WERI-Rb-1 (cell line): ENCODE data around the gene NOL9.

Experiments used
- DNase-seq: peaks from one replicate; pipeline ENCODE4 v3.0.0-alpha.2; 2020
- H3K27ac ChIP-seq: fragments of 250-450 bp; sonication (Bioruptor Pico); 2 replicates; pipeline ENCODE4 v1.5.1; 2020; ENCODE audit warnings: mild to moderate bottlenecking, moderate library complexity
- H3K27me3 ChIP-seq: fragments of 250-450 bp; sonication (Bioruptor Pico); 2 replicates; pipeline ENCODE4 v1.5.1; 2021; ENCODE audit warnings: mild to moderate bottlenecking, low read depth, moderate library complexity; ENCODE audit not compliant: insufficient read depth, severe bottlenecking
- H3K36me3 ChIP-seq: fragments of 250-450 bp; sonication (Bioruptor Pico); 2 replicates; pipeline ENCODE4 v1.5.1; 2020; ENCODE audit warnings: mild to moderate bottlenecking, moderate library complexity
- H3K4me3 ChIP-seq: 2 replicates; pipeline ENCODE4 v1.5.1; 2011; ENCODE audit warnings: low read depth, mild to moderate bottlenecking, control low read depth, low read length
- H3K9me3 ChIP-seq: fragments of 250-450 bp; sonication (Bioruptor Pico); 2 replicates; pipeline ENCODE4 v1.5.1; 2021; ENCODE audit warnings: mild to moderate bottlenecking, moderate library complexity; ENCODE audit not compliant: severe bottlenecking
- CTCF ChIP-seq: IDR thresholded peaks from 2 replicates; pipeline ENCODE4 v1.5.1; 2011; ENCODE audit warnings: low read depth, mild to moderate bottlenecking, control low read depth, inconsistent platforms, low read length

The NOL9 gene

GRCh38 chr1:6554031-6554906 is at the start of gene NOL9:
NOL9 (minus strand) TSS chr1:6554513; CDS start chr1:6554502, 11 bp downstream.
- TF ChIP-seq CTCF: peak; percentile 85
- peak within 1 kb of the TSS; percentile 91 for H3K27ac ChIP-seq
- peaks cover 35% of the 10 kb centered on the region for H3K36me3 ChIP-seq
- peaks cover 4% of the 10 kb centered on the region for H3K9me3 ChIP-seq
- no peaks in the 10 kb centered on the region for H3K27me3 ChIP-seq
- peak; percentile 93 for DNase-seq
- H3K4me3 ChIP-seq: peak within 1 kb of the TSS; percentile 93

GRCh38 chr1:6603238-6603914 is 49.1 kb upstream of the NOL9 start:
- TF ChIP-seq CTCF: no peak
- peak overlapping the region; percentile 67 for H3K27ac ChIP-seq
- no peak for DNase-seq

GRCh38 chr1:6602669-6603237 is 48.4 kb upstream of the NOL9 start, which contains the start of gene KLHL21:
KLHL21 (minus strand) TSS chr1:6602869; CDS start chr1:6602817, 52 bp downstream.
- H3K9me3 ChIP-seq: no peaks in the 10 kb centered on the region

More at GRCh38 chr1:6603238-6603914, 49.1 kb upstream of the NOL9 start:
- Histone ChIP-seq H3K27me3 (no peaks in the 10 kb centered on the region), H3K36me3 (peaks cover 19% of the 10 kb centered on the region), H3K4me3 (peak overlapping the region; percentile 52), H3K9me3 (no peaks in the 10 kb centered on the region)

GRCh38 chr1:6601923-6602668 is 47.8 kb upstream of the NOL9 start:
- H3K27ac ChIP-seq: peak overlapping the region; percentile 74
- no peaks in the 10 kb centered on the region for H3K27me3 ChIP-seq
- peak overlapping the region; percentile 69 for H3K4me3 ChIP-seq
- H3K9me3 ChIP-seq: no peaks in the 10 kb centered on the region
- TF ChIP-seq CTCF: no peak
- DNase-seq: no peak
- H3K36me3 ChIP-seq: peaks cover 32% of the 10 kb centered on the region

More at GRCh38 chr1:6602669-6603237, 48.4 kb upstream of the NOL9 start, which contains the start of gene KLHL21:
- H3K27me3 ChIP-seq: no peaks in the 10 kb centered on the region
- peaks cover 25% of the 10 kb centered on the region for H3K36me3 ChIP-seq
- DNase-seq: peak; percentile 85
- TF ChIP-seq CTCF: no peak
- peak within 1 kb of the TSS; percentile 69 for H3K4me3 ChIP-seq
- peak within 1 kb of the TSS; percentile 74 for H3K27ac ChIP-seq
